ENCODE data around the gene KLF9.

The KLF9 gene

GRCh38 chr9:70413464-70413798 lies 1.0 kb downstream of the KLF9 start:
- Histone ChIP-seq H3K27me3 (ENCODE audit: insufficient read depth, poor library complexity, severe bottlenecking) (no peaks in the 10 kb centered on the region), H3K4me1 (ENCODE audit: insufficient read depth, poor library complexity, severe bottlenecking) (peaks cover 26% of the 10 kb centered on the region), H3K4me3 (ENCODE audit: severe bottlenecking) (peak overlapping the region; percentile 95), H3K27ac (ENCODE audit: poor library complexity, severe bottlenecking) (peak overlapping the region; percentile 88), H3K36me3 (ENCODE audit: low read depth) (peaks cover 14% of the 10 kb centered on the region), H3K9me3 (ENCODE audit: severe bottlenecking) (no peaks in the 10 kb centered on the region)
- peak; percentile 78 for DNase-seq (ENCODE audit: low spot score)
- TF ChIP-seq, protein P1, sequence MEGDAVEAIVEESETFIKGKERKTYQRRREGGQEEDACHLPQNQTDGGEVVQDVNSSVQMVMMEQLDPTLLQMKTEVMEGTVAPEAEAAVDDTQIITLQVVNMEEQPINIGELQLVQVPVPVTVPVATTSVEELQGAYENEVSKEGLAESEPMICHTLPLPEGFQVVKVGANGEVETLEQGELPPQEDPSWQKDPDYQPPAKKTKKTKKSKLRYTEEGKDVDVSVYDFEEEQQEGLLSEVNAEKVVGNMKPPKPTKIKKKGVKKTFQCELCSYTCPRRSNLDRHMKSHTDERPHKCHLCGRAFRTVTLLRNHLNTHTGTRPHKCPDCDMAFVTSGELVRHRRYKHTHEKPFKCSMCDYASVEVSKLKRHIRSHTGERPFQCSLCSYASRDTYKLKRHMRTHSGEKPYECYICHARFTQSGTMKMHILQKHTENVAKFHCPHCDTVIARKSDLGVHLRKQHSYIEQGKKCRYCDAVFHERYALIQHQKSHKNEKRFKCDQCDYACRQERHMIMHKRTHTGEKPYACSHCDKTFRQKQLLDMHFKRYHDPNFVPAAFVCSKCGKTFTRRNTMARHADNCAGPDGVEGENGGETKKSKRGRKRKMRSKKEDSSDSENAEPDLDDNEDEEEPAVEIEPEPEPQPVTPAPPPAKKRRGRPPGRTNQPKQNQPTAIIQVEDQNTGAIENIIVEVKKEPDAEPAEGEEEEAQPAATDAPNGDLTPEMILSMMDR (IDR thresholded peaks at IDR 0.05; ENCODE audit: poor library complexity, severe bottlenecking): no peak
- ATAC-seq (ENCODE audit: low read depth): no peak

DNA sequence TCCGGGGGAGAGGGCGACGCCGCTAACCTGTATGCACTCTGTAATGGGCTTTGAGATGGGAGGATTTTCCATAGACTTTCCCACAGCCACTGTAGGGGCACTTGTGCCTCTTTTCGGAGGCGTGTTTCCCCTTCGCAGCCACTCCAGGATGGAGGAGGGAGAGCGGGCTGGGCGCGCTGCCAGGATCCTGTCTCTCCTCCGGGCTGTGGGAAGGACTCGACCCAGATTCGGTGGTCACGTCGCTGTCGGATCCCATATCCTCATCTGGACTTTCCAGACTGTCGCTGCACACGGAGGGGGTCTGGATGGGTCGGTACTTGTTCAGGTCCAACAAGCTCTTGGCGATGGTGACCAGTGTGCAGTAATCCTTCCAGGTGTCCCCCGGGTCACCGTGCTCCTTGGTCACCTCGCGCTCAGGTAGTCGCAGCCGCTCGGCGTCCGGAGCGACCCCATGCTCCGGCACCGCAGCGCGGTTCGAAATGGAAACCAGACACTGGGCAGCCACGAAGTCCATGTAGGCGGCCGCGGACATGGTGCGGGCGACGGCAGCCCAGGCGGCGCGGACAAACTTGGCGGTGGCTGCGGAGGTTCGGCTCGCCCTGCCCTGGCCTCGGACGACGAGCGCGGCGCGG lies 1.5 kb downstream of the KLF9 start:
- Histone ChIP-seq H3K9me3 (ENCODE audit: severe bottlenecking) (no peaks in the 10 kb centered on the region), H3K4me3 (ENCODE audit: severe bottlenecking) (peak overlapping the region; percentile 95), H3K4me1 (ENCODE audit: insufficient read depth, poor library complexity, severe bottlenecking) (peaks cover 26% of the 10 kb centered on the region), H3K36me3 (ENCODE audit: low read depth) (peaks cover 19% of the 10 kb centered on the region), H3K27ac (ENCODE audit: poor library complexity, severe bottlenecking) (peak overlapping the region; percentile 88), H3K27me3 (ENCODE audit: insufficient read depth, poor library complexity, severe bottlenecking) (no peaks in the 10 kb centered on the region)
- peak; percentile 7; the same call in 2 of the 3 replicates for ATAC-seq (ENCODE audit: low read depth)
- peak; percentile 73 for DNase-seq (ENCODE audit: low spot score)
- TF ChIP-seq, protein P1 (IDR thresholded peaks at IDR 0.05; ENCODE audit: poor library complexity, severe bottlenecking): no peak

DNA sequence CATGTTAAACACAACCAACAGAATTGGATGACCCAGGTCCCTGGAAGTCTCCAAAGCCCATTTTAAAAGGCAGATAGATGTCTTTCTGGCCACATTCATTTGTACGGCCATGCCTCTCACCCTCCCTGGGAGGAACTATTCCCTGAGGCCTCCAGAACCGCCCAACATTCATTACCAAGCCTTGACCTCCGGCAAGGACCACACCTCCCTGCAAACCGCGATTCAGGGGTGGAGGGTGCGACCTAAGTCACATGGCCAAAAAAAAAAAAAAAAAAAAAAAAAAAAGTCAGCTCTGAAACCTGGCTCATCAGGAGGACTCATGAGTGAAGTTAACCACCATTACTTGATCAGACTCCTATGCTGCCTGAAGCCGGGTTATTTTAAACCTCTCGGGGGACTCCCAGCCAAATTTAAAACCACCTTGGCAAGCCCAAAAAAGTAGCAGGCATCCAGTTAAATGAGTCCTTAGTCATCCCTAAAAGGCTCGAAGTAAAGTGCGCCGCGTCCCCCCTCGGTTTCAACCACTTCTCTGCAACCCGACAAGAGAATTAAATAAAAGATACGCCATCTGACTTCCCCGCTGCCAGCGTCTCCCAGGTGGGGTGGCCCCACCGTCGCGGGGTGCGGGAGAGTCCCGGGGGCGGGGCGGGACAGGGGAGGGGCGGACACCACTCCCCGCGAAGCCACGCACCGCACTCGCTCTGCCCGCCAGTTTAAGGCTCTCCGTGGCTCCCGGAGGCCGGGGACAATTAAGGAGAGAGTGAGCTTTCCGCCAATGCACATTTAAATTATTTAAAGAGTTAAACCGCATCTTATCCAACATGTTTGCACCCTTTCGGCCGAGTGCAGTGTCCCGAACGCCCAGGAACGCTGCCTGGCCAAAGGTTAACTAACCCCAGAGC lies 2.3 kb downstream of the KLF9 start:
- ATAC-seq (ENCODE audit: low read depth): peak; percentile 43
- H3K4me1 ChIP-seq (ENCODE audit: insufficient read depth, poor library complexity, severe bottlenecking): peaks cover 25% of the 10 kb centered on the region
- TF ChIP-seq, protein P1 (IDR thresholded peaks at IDR 0.05; ENCODE audit: poor library complexity, severe bottlenecking): no peak
- peak overlapping the region; percentile 88 for H3K27ac ChIP-seq (ENCODE audit: poor library complexity, severe bottlenecking)
- no peaks in the 10 kb centered on the region for H3K27me3 ChIP-seq (ENCODE audit: insufficient read depth, poor library complexity, severe bottlenecking)
- H3K9me3 ChIP-seq (ENCODE audit: severe bottlenecking): no peaks in the 10 kb centered on the region
- H3K36me3 ChIP-seq (ENCODE audit: low read depth): peaks cover 19% of the 10 kb centered on the region
- peak; percentile 83 for DNase-seq (ENCODE audit: low spot score)
- H3K4me3 ChIP-seq (ENCODE audit: severe bottlenecking): peak overlapping the region; percentile 95

DNA sequence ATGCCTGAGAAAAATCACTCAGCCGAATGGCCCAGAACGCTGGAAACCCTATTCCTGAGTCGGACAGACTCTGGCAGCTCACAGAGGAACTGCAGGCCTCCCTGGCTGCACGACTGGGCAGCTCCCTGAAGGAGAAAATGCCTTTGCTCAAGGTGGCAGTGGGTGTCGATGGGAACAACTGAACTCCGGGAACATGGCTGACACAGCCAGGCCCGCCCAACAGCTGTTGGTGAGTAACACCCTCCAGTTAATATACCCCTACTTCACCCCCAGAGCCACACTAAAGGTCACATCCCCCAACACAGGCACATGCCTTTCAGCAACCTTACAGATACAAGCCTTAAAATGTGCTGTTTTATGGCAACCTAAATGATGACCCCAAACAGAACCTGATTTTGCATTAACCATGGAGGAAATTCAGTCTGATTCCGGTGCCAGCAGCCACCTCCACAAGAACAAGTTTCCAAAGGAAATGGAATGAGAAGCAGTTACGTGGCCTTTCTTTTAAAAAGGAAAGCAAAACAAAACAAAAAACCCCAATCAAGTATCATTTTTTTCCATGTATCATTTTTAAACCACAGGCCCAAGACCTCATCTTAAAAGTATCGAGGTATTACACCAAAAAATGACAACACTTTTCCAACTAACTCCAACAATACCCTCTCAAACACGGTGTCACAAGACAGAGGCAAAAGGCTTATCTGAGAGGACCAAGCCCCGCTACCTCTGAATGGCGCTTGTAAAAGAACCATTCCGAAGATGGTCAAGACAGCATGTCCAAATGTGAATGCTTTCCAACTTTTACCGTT lies 3.1 kb downstream of the KLF9 start:
- peak overlapping the region; percentile 88 for H3K27ac ChIP-seq (ENCODE audit: poor library complexity, severe bottlenecking)

More for the DNA sequence above, 3.1 kb downstream of the KLF9 start:
- H3K4me1 ChIP-seq (ENCODE audit: insufficient read depth, poor library complexity, severe bottlenecking): peaks cover 26% of the 10 kb centered on the region
- H3K27me3 ChIP-seq (ENCODE audit: insufficient read depth, poor library complexity, severe bottlenecking): no peaks in the 10 kb centered on the region
- ATAC-seq (ENCODE audit: low read depth) (peak; percentile 11; the same call in 1 of the 3 replicates), DNase-seq (ENCODE audit: low spot score) (no peak)
- peaks cover 19% of the 10 kb centered on the region for H3K36me3 ChIP-seq (ENCODE audit: low read depth)
- TF ChIP-seq, protein P1 (IDR thresholded peaks at IDR 0.05; ENCODE audit: poor library complexity, severe bottlenecking): no peak
- no peaks in the 10 kb centered on the region for H3K9me3 ChIP-seq (ENCODE audit: severe bottlenecking)
- H3K4me3 ChIP-seq (ENCODE audit: severe bottlenecking): peak overlapping the region; percentile 95

Data from RWPE2 (cell line).